Stimulated activated CD4-positive, alpha-beta T cell treated with anti-CD3 and anti-CD28 coated beads, TNF-alpha, amount 100 ng/mL, for 24 hours (primary cell): ENCODE data around the gene PROM1.
A peak's percentile ranks its signal among the peaks of the same experiment; 100 is the strongest.

Source experiments
- DNase-seq, 3 experiments: peaks; one replicate each; pipeline ENCODE4 v3.0.0-alpha.2; 2020; ENCODE audit warnings: low read depth in 3 of 3

Gene PROM1

GRCh38 chr4:16027114-16027513 is 56.7 kb downstream of the PROM1 start:
- DNase-seq, result no peak

GRCh38 chr4:16026160-16026761 is 57.6 kb downstream of the PROM1 start:
- DNase-seq, result peak in 1 of 3 experiments; percentile 37

DNA sequence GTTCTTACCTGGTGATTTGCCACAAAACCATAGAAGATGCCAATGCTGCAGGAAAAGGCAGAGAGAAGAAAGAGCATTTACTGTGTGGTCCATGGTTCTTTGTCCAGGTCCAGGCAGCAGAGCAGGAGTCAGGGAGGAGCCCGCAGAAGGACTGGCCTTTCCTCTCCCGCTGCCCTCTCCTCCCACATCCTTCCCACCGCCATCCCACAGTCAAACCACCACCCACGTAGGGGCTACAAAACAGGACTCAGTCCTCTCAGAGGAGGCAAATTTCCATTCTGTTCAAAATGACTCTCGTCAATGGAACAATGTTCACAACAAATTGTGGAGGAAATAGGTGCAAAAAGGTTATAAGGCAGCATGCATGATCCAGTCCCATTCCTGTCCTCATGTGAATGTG is 58.6 kb downstream of the PROM1 start:
- no peak for DNase-seq

DNA sequence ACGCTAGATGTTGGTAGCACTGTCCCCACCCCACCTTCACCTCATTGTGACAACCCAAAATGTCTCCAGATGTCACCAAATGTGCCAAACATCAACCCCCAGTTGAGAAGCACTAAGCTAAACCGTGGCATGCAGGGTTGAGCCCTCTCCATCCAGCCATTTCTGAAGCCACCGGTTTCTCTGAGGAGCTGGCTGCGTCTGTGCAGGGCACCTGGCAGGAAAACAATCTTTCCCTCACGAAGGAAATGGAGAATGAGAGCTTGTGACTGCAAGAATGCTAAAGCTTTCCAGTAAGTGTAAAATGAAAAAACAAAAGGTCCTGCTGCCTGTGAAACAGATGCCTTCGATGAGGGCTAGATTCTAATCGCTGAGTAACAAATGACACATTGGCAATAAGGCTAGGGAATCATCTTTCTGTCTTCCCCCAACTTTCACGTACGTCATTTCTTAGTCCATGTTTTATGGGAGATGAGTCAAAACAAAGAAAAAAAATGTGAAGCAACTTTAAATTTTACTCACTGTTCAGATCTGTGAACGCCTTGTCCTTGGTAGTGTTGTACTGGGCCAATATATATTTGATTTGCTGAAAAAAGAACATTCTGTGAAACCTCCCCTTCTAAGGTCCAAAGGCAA is 59.9 kb downstream of the PROM1 start:
- no peak for DNase-seq

GRCh38 chr4:16021804-16022560 is 61.8 kb downstream of the PROM1 start:
- DNase-seq, result no peak

DNA sequence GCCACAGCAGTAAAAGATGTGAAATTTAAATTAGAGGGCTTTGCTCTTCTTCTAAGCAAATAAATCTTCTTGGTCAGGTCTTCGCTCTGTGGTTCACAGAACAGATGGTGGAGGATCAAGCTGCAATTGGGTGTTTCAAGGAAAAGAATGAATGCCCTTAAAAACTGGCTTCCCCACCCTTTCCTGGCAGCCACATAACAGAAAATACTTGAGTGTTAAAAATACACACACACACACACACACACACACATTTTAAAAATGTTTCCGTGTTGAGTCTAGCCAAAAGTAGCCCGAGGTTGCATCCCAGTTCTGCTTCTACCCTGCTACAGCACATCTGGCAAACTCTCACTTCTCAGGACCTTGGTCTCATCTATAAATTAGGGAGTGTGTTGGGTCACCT is 64.2 kb downstream of the PROM1 start:
- no peak for DNase-seq

GRCh38 chr4:16018841-16019240 is 65.0 kb downstream of the PROM1 start:
- no peak for DNase-seq

DNA sequence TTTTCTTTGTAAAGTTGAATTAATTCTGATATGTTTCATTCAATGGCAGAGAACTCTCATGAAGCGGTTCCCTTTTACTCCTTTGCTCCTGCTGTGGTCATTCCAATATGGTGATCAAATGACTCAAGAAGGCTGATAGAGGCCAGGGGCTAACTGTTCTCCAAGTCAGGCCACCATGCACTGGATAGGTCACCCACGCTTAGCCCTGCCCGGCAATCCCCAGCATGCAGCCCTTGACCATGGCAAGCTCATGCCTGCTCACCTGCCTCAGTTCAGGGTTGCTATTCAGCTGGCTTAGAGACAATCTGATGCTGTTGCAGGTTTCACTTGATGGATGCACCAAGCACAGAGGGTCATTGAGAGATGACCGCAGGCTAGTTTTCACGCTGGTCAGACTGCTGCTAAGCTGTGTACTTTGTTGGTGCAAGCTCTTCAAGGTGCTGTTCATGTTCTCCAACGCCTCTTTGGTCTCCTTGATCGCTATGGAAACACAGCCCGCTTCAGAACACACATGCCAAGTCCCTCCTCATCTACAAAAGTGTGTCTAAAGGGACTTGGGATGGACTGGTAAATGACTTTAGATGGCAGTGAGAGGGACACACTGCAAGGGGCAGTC is 65.7 kb downstream of the PROM1 start:
- no peak for DNase-seq

GRCh38 chr4:16016536-16016935 is 67.3 kb downstream of the PROM1 start:
- DNase-seq, result no peak

GRCh38 chr4:16011173-16011572 is 72.7 kb downstream of the PROM1 start:
- DNase-seq, result no peak

DNA sequence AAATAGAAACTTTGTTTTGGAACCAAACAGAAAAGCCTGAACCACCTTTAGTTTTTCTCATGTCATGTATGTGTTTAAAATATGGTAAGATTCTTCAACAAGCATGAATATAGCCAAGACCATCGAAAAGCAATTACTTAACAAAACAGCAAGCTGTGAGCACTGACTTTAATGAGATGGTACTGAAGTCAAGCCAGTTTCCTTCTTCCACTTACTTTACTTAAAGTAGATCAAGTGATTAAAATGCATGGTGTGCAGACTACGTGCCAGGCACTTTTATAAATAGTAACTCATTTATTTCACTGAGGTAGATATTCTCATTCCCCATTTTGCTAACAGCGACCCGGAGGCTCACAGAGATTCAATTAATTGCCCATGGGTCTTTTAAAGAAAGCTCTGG is 74.7 kb downstream of the PROM1 start:
- no peak for DNase-seq

- no peak for DNase-seq
These were observed 76.2 kb downstream of the PROM1 start for GRCh38 chr4:16007471-16008095.

DNA sequence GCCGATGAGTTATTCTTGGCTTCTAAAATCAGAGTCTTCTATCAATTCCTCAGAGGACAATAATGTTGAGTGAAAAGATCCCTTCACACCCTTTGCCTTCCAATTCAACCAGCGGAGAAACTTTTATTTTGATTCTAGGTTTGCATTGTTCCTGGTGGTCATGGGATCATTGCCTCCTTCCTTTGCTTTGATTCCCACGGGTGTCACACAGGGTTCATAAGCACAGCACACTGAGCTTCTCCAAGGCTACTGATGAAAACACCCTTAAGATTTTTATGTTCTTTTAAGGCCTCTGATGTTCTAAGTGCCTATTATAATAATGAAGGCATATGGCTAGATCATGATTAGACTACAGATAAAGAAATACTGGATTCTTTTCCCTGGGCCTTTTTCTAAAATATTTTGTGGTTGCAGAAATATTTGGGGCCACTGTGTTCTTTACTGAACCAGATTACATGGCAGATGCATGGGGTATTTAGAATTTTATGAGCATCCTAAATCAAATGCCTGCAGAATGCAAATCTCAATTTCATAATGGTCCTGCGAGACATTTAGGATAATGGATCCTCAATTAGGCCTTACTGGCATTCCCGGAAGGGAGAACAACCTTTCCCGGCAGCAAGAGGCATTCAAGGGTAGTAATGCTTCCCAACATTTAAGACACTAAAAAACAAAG is 76.9 kb downstream of the PROM1 start:
- no peak for DNase-seq

DNA sequence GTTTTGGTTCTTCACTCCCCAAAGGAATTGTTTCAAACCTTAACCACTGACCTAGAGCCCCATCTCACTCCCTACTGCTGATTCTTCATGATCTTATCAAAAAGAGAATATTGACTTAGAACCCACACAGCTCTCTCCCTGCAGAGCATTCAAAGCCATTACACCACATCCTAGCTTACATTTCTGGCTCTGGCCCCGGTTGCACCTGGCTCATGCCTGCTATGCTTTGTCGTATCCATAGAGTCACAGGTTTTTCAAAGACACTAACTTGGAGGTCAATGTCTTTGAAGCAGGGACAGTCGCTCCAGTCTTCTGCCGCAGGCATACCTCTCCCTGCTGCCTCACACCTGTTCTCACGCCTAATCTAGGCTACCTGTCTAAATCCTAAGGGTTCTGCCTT is 78.1 kb downstream of the PROM1 start:
- DNase-seq, result no peak

DNA sequence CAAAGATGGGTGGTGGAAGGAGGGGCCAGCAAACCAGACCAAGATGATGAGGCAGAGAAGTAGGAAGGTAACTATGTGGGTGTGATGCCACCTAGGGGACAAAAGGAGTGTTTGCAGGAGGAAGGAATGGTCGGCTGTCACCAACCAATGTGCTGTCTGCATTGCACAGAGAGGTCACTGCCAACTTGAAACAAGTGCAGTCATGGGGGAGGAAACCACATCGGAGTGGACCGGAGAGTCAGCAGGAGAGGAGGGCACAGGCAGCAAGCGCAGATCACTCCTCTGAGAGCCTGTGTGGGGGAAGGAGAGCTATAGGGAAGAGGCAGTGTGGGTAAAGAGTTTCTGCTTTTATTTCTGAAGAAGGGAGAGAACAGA is 82.4 kb downstream of the PROM1 start:
- peak; percentile 3 to 23 (median 14) for DNase-seq

DNA sequence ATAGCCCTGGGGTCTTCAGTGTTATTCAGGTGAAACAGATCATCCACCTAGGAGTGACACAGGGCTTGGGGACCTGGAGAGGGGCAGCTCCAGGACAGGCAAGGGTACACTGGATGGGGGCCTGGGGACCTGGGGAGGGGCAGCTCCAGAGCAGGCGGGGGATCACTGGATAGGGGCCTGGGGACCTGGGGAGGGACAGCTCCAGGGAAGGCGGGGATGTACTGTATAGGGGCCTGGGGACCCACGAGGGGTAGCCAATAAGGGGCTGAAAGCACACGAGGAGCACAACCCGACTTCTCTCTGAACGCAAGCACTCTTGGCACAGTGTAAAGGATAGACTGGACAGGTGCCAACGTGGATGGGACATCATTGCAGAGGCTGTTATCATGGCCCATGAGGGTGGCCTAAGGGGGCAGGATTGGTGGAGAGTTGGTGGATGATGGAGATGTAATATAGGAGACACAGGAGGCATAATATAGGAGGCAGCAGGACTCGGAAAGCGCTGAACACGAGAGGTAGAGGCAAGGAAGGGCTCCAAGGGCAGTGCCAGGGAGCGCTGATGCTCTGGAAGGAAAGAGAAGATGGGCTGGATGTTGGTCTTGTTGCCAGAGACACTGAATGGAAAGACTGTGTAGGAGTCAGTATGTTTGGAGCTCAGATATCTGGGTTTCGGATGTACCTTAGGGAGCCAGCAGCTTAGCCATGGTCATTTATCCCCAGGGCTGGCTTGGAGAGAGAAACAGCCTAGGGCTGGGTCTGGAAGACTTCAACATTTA is 82.9 kb downstream of the PROM1 start:
- no peak for DNase-seq

DNA sequence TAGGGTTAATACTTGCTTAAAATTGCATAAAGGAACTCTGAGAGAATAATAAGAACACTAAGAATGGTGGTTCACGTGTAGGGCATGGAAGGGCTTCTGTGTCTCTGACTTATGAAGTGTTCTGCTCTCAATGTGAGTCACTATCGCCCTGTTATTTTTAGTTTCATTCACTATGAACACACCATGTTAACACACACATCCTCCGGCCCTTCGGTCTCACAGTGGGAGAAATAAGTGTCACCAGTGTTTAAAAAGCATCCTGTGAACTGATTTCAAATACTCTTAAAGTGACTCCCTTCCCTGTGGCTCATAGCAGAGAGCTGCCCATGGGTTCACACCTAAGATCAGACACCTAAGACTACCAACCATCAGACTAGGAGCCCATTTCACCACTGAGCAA is 87.0 kb downstream of the PROM1 start:
- no peak for DNase-seq

DNA sequence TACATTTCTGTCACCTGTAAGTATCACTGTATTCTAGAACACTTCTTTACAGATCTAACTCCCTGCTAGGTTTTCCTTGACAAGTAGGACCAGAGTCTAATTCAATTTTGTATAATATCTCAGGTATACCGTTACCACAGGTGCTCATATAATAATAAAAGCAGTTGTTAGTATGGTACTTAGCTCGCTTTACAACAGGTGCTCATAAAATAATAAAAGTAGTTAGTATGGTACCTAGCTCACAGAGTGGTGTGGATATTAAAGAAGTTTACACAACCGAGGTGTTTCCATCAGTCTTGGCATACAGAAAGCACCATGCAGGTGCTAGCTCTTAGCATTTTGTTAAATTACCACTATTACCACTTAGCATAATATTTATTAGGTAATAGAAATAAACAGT is 88.0 kb downstream of the PROM1 start:
- DNase-seq, result no peak

- DNase-seq, result no peak
These were observed 91.7 kb downstream of the PROM1 start for GRCh38 chr4:15992167-15992485.

DNA sequence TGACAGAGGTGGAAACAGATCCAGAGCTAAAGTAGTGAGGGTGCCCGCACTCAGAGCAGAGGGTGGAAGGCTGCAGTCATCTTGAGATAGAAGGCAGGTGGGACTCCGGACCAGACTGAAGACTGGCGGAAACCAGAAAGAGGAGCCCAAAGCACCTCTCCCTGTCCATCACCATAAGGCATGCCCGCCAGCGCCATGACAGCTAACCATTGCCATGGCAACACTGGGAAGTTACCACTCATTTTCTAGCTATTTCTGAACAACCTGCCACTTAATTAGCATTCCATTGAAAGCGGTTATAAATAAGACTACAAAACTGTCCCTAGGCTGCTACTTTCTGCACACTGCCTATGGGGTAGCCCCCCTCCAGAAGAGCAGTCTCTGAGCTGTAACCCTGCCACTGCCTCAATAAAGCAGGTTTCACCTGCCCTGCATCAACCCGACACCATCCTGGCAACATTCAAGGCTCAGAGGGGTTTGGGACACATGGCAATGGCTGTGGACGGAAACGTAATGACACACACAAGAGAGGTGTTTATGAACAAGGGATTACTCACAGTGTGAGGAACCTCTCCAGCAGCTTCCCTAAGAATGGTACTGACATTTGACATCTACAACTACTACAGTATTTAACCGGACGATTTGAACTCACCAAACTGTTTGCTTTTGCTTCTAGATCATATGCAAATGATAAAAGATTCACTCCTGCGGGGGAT is 93.1 kb downstream of the PROM1 start:
- no peak for DNase-seq

- DNase-seq, result no peak
These were observed 94.4 kb downstream of the PROM1 start for GRCh38 chr4:15989424-15989823.
